GM12878 (cell line): ENCODE results near the gene DOCK1. TPM values are rescaled to one million over a fixed set of nuclear protein-coding genes. Genes with fewer than 3 reads are reported as not detected.

Experiments used
- ATAC-seq: fragments of 200-7000 bp; cut with Tn5 transposase; 3 replicates; pipeline ENCODE4 v1.9.1; 2020; ENCODE audit warnings: mild to moderate bottlenecking, moderate library complexity
- BruUV-seq: library from RNA; stranded (reverse); fragments of 400-500 nt; replicated peaks from 2 replicates; lab custom pipeline; 2021; lab: Mats Ljungman, UMichigan
- CTCF ChIA-PET: fragments of 300-600 bp; sonication (Branson Sonifier 250); formaldehyde crosslinking; extraction: SDS; loops from one replicate; lab custom pipeline; 2021; ENCODE audit warnings: inconsistent platforms; lab: Yijun Ruan, JAX
- POLR2A ChIA-PET: fragments of 350-600 bp; formaldehyde crosslinking; extraction: SDS; loops from one replicate; lab custom pipeline; 2021; ENCODE audit warnings: inconsistent platforms; lab: Charles Lee
- RAD21 ChIA-PET: fragments of 300-600 bp; sonication (Branson Sonifier 250); formaldehyde crosslinking; loops from one replicate; lab custom pipeline; 2023; ENCODE audit warnings: antibody characterized with exemption; ENCODE audit not compliant: unreplicated experiment; lab: Charles Lee
- SMC1A ChIA-PET: fragments of 300-600 bp; sonication (Branson Sonifier 250); formaldehyde crosslinking; loops from one replicate; lab custom pipeline; 2023; ENCODE audit not compliant: unreplicated experiment, uncharacterized antibody; lab: Charles Lee
- DNase-seq: peaks from one replicate; pipeline ENCODE4 v3.0.0-alpha.2; 2011; ENCODE audit warnings: low read depth, low spot score
- FAIRE-seq: peaks from 3 replicates; lab custom pipeline; 2011; peaks lifted over from hg19 to GRCh38; lab: Jason Lieb, UNC
- H2AFZ ChIP-seq: 2 replicates; pipeline ENCODE4 v1.6.0; 2011; ENCODE audit warnings: low read depth, low read length, control low read depth; ENCODE audit not compliant: control insufficient read depth
- H3K27ac ChIP-seq: 2 replicates; pipeline ENCODE4 v1.5.1; 2011; ENCODE audit warnings: control low read depth; ENCODE audit not compliant: control insufficient read depth, insufficient read depth
- H3K27me3 ChIP-seq, 2 experiments: replicated peaks in 1 of 2; 2 replicates each; pipeline versions ENCODE4 v1.6.0 to v1.6.1; 2011; ENCODE audit warnings: low read length in 1 of 2; ENCODE audit not compliant: control insufficient read depth in 2 of 2, insufficient read depth in 2 of 2
- H3K36me3 ChIP-seq, 2 experiments: 2 replicates each; pipeline ENCODE4 v1.5.1; 2011; ENCODE audit warnings: low read length in 1 of 2; ENCODE audit not compliant: control insufficient read depth in 2 of 2, insufficient read depth in 2 of 2
- H3K4me1 ChIP-seq: 2 replicates; pipeline ENCODE4 v1.6.1; 2011; ENCODE audit warnings: mild to moderate bottlenecking, low read length, moderate library complexity, mixed read lengths; ENCODE audit not compliant: control insufficient read depth, insufficient read depth
- H3K4me2 ChIP-seq: 2 replicates; pipeline ENCODE4 v1.6.0; 2011; ENCODE audit warnings: control low read depth; ENCODE audit not compliant: control insufficient read depth, insufficient read depth
- H3K4me3 ChIP-seq: fragments of 200-600 bp; sonication (generic); 2 replicates; pipeline ENCODE4 v1.5.1; 2016
- H3K79me2 ChIP-seq: 2 replicates; pipeline ENCODE4 v1.6.0; 2011; ENCODE audit warnings: low read length; ENCODE audit not compliant: control insufficient read depth, insufficient read depth
- H3K9ac ChIP-seq: 2 replicates; pipeline ENCODE4 v1.8.0; 2011; ENCODE audit warnings: low read length, control low read depth, mixed read lengths; ENCODE audit not compliant: control insufficient read depth, insufficient read depth
- H3K9me3 ChIP-seq: replicated peaks from 3 replicates; pipeline ENCODE4 v1.5.1; 2011; ENCODE audit warnings: mild to moderate bottlenecking, low read length; ENCODE audit not compliant: control insufficient read depth, insufficient read depth
- H4K20me1 ChIP-seq: 2 replicates; pipeline ENCODE4 v1.6.0; 2011; ENCODE audit not compliant: control insufficient read depth, insufficient read depth
- IKZF1 ChIP-seq: fragments of 450-650 bp; conservative IDR thresholded peaks from 2 replicates; pipeline ENCODE4 v1.6.1; 2017; ENCODE audit warnings: antibody characterized with exemption, mild to moderate bottlenecking
- NFYB ChIP-seq: IDR thresholded peaks from 2 replicates; pipeline ENCODE4 v1.6.1; 2011; ENCODE audit warnings: low read depth, mild to moderate bottlenecking, low read length, improper control_type of control experiment, moderate library complexity; ENCODE audit not compliant: insufficient read depth
- NR2C1 ChIP-seq: fragments of 450-650 bp; IDR thresholded peaks from 2 replicates; pipeline ENCODE4 v1.6.1; 2017; ENCODE audit warnings: antibody characterized with exemption, mild to moderate bottlenecking, moderate library complexity
- NR2C2 ChIP-seq: IDR thresholded peaks from 2 replicates; pipeline ENCODE4 v1.6.1; 2011; ENCODE audit warnings: borderline replicate concordance, low read depth; ENCODE audit not compliant: control insufficient read depth, insufficient read length
- POU2F2 ChIP-seq: IDR thresholded peaks from 3 replicates; pipeline ENCODE4 v1.6.1; 2011; ENCODE audit warnings: low read depth, mild to moderate bottlenecking, low read length, borderline replicate concordance
- RCOR1 ChIP-seq: conservative IDR thresholded peaks from 2 replicates; pipeline ENCODE4 v1.6.1; 2012; ENCODE audit warnings: low read depth, low read length, improper control_type of control experiment
- SMAD1 ChIP-seq: fragments of 450-650 bp; IDR thresholded peaks from 2 replicates; pipeline ENCODE4 v1.6.1; 2018; ENCODE audit warnings: mild to moderate bottlenecking, low read depth; ENCODE audit not compliant: partially characterized antibody
- SPI1 ChIP-seq: IDR thresholded peaks from 2 replicates; pipeline ENCODE4 v1.6.1; 2011; ENCODE audit warnings: low read depth, mild to moderate bottlenecking, low read length, moderate library complexity, borderline replicate concordance; ENCODE audit not compliant: insufficient read depth
- ZNF24 ChIP-seq: fragments of 450-650 bp; IDR thresholded peaks from 2 replicates; pipeline ENCODE4 v1.6.1; 2017; ENCODE audit warnings: antibody characterized with exemption, mild to moderate bottlenecking
- ZSCAN29 ChIP-seq: fragments of 450-650 bp; IDR thresholded peaks from 2 replicates; pipeline ENCODE4 v1.6.1; 2017; ENCODE audit warnings: mild to moderate bottlenecking, moderate library complexity
- WGBS: methylation state at CpG from one replicate; pipeline ENCODE4 v1.1.6; 2016; ENCODE audit warnings: low lambda C conversion rate; ENCODE audit not compliant: insufficient replicate concordance, insufficient coverage; ENCODE audit errors: missing lambda C conversion rate; 5-methylcytosine and 5-hydroxymethylcytosine counted together
- in situ Hi-C: fragments of 300-500 bp; cut with MboI; formaldehyde crosslinking; loops from 9 replicates; pipeline ENCODE4 v1.14.3; 2018; ENCODE audit warnings: mixed read lengths
- intact Hi-C: fragments of 100-400 bp; cut with micrococcal nuclease; formaldehyde crosslinking; loops from one replicate; pipeline ENCODE4 v1.14.2; 2022; ENCODE audit not compliant: unreplicated experiment
- polyA plus RNA-seq, 11 experiments: library from polyadenylated mRNA; depleted of rRNA in 4 of 11; unstranded in 6 of 11; stranded (reverse) in 5 of 11; fragments of >200 nt; fragmentation: Nextera tagmentation in 4 of 11; fragmentation: Illumina TruSeq in 1 of 11; extraction: Ambion mirVana in 4 of 11; extraction: Trizol in 1 of 11; gene quantifications; 1 replicate in 1 of 11; 2 replicates in 10 of 11; pipeline versions ENCODE4 v1.2.1 to v1.2.3, GENCODE V29; 2011 to 2016; ENCODE audit warnings: inconsistent platforms in 2 of 11, missing spikeins in 2 of 11, low read depth in 1 of 11
- total RNA-seq, 4 experiments: library from RNA; depleted of rRNA in 3 of 4; stranded (reverse); fragments of >200 nt in 3 of 4; fragmentation: Illumina TruSeq in 1 of 4; extraction: Trizol in 1 of 4; gene quantifications; 2 replicates each; pipeline versions ENCODE4 v1.2.1 to v1.2.3, GENCODE V29; 2013 to 2021
- TF ChIP-seq, protein P1 (sequence below): fragments of 450-650 bp; IDR thresholded peaks from 2 replicates; pipeline ENCODE4 v1.6.1; 2017; ENCODE audit warnings: low read depth, mild to moderate bottlenecking, moderate library complexity
- TF ChIP-seq, protein P2 (sequence below): fragments of 450-650 bp; IDR thresholded peaks from 2 replicates; pipeline ENCODE4 v1.6.1; 2018; ENCODE audit warnings: mild to moderate bottlenecking, low read depth, moderate library complexity; ENCODE audit not compliant: partially characterized antibody
- TF ChIP-seq, protein P3 (sequence below): fragments of 450-650 bp; IDR thresholded peaks from 2 replicates; pipeline ENCODE4 v1.6.1; 2017; ENCODE audit warnings: mild to moderate bottlenecking, moderate library complexity

DOCK1 gene
- total and polyA plus RNA-seq, 10 of the 15 experiments (the other 5 are each of a cell fraction or from before 2014, with no cell fraction given), result 0.05 to 0.18 TPM; not detected in 8

DNA sequence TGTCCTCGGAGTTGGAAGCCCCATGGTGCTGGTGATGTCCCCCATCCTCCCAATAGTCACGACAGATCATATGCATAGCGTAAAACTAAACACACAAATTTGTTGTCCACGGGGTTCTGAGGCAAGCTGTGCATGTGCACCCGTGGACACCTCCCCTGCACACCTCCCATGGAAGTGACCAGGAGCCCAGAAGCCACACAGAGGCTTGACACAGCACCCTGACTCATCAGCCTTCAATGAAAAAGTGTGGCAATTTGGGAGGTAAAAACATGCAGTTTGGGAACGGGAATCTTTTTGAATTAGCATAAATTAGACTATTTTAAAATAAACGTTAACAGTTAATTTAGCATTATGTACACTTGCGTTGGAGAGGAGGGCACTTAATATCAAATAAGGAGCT is 554.7 kb downstream of the DOCK1 start (continued):
- TF ChIP-seq RCOR1 (no peak), IKZF1 (no peak), NFYB (no peak), POU2F2 (no peak), ZNF24 (no peak)
- TF ChIP-seq, all 136 proteins: peak for 0

DNA sequence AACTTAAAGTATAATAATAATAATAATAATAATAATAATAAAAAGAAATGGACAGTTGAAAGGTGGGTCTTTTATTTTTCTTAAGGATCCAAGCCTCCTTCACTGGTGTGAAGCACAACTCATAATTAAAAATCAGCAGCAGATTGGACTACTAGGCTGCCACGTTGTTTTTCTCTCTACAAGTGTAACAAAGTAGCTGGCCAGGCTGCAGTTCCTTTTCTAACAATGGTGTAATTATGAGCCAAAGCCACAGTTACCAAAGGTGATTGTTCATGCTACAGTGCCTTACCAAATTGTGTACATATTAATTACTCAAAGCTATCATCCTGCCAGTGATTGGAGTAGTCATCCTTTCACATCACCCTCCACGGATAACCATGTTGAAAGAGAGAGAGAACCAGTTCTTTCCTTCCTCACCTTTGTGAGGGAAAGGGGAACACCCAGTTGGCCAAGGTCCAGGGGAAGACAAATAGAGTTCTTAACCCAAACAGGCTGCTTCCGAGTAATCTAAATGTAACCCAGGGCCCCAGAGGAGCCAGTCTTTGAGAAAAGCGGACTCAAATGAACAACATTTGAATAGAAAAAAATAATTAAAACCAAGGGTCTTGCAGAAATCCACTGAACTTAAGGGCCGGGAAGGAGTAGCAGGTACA is 557.5 kb downstream of the DOCK1 start:
- Histone ChIP-seq H3K27ac (no peak overlapping the region), H3K4me3 (no peak overlapping the region), H3K4me1 (no peaks in the 10 kb centered on the region), H3K9ac (no peak overlapping the region), H2AFZ (no peak overlapping the region), H4K20me1 (no peaks in the 10 kb centered on the region), H3K9me3 (no peaks in the 10 kb centered on the region; the same call in 2 of the 3 replicates), H3K27me3 (no peaks in the 10 kb centered on the region), H3K4me2 (no peak overlapping the region), H3K79me2 (no peaks in the 10 kb centered on the region), H3K36me3 (no peaks in the 10 kb centered on the region)
- ChIA-PET RAD21 (no interaction called here), CTCF (no interaction called here), SMC1A (no interaction called here), POLR2A (no interaction called here)
- in situ Hi-C loops, result no loop called here
- no peak for ATAC-seq
- 33% methylated on average over 5 of the region's 5 CpGs for WGBS
- FAIRE-seq, result no peak
- BruUV-seq, result no TSS peak
- DNase-seq, result no peak
- TF ChIP-seq NR2C2 (no peak), NR2C1 (no peak), SMAD1 (no peak), SPI1 (no peak), ZSCAN29 (no peak)
- TF ChIP-seq, protein P1, sequence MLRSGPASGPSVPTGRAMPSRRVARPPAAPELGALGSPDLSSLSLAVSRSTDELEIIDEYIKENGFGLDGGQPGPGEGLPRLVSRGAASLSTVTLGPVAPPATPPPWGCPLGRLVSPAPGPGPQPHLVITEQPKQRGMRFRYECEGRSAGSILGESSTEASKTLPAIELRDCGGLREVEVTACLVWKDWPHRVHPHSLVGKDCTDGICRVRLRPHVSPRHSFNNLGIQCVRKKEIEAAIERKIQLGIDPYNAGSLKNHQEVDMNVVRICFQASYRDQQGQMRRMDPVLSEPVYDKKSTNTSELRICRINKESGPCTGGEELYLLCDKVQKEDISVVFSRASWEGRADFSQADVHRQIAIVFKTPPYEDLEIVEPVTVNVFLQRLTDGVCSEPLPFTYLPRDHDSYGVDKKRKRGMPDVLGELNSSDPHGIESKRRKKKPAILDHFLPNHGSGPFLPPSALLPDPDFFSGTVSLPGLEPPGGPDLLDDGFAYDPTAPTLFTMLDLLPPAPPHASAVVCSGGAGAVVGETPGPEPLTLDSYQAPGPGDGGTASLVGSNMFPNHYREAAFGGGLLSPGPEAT, result no peak
- TF ChIP-seq, protein P2, sequence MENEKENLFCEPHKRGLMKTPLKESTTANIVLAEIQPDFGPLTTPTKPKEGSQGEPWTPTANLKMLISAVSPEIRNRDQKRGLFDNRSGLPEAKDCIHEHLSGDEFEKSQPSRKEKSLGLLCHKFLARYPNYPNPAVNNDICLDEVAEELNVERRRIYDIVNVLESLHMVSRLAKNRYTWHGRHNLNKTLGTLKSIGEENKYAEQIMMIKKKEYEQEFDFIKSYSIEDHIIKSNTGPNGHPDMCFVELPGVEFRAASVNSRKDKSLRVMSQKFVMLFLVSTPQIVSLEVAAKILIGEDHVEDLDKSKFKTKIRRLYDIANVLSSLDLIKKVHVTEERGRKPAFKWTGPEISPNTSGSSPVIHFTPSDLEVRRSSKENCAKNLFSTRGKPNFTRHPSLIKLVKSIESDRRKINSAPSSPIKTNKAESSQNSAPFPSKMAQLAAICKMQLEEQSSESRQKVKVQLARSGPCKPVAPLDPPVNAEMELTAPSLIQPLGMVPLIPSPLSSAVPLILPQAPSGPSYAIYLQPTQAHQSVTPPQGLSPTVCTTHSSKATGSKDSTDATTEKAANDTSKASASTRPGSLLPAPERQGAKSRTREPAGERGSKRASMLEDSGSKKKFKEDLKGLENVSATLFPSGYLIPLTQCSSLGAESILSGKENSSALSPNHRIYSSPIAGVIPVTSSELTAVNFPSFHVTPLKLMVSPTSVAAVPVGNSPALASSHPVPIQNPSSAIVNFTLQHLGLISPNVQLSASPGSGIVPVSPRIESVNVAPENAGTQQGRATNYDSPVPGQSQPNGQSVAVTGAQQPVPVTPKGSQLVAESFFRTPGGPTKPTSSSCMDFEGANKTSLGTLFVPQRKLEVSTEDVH, result no peak
- TF ChIP-seq, protein P3, sequence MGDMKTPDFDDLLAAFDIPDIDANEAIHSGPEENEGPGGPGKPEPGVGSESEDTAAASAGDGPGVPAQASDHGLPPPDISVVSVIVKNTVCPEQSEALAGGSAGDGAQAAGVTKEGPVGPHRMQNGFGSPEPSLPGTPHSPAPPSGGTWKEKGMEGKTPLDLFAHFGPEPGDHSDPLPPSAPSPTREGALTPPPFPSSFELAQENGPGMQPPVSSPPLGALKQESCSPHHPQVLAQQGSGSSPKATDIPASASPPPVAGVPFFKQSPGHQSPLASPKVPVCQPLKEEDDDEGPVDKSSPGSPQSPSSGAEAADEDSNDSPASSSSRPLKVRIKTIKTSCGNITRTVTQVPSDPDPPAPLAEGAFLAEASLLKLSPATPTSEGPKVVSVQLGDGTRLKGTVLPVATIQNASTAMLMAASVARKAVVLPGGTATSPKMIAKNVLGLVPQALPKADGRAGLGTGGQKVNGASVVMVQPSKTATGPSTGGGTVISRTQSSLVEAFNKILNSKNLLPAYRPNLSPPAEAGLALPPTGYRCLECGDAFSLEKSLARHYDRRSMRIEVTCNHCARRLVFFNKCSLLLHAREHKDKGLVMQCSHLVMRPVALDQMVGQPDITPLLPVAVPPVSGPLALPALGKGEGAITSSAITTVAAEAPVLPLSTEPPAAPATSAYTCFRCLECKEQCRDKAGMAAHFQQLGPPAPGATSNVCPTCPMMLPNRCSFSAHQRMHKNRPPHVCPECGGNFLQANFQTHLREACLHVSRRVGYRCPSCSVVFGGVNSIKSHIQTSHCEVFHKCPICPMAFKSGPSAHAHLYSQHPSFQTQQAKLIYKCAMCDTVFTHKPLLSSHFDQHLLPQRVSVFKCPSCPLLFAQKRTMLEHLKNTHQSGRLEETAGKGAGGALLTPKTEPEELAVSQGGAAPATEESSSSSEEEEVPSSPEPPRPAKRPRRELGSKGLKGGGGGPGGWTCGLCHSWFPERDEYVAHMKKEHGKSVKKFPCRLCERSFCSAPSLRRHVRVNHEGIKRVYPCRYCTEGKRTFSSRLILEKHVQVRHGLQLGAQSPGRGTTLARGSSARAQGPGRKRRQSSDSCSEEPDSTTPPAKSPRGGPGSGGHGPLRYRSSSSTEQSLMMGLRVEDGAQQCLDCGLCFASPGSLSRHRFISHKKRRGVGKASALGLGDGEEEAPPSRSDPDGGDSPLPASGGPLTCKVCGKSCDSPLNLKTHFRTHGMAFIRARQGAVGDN, result no peak
- intact Hi-C loops, result no loop called here
